Osteoblast (primary cell): ENCODE measurements around the gene ITSN1. TPM values are rescaled to one million over a fixed set of nuclear protein-coding genes. Genes with fewer than 3 reads are reported as not detected.

ENCODE experiments used
- DNase-seq: peaks from one replicate; pipeline ENCODE4 v3.0.0; 2011; ENCODE audit warnings: low spot score, mixed read lengths; ENCODE audit not compliant: insufficient read length; ENCODE audit errors: missing footprints
- H2AFZ ChIP-seq: 2 replicates; pipeline ENCODE4 v1.6.0; 2011; ENCODE audit warnings: mild to moderate bottlenecking, low read length
- H3K27ac ChIP-seq: 2 replicates; pipeline ENCODE4 v1.5.1; 2011; ENCODE audit warnings: mild to moderate bottlenecking, low read depth, low read length, moderate library complexity
- H3K27me3 ChIP-seq: 2 replicates; pipeline ENCODE4 v1.6.0; 2012; ENCODE audit warnings: mild to moderate bottlenecking, control low read depth, inconsistent platforms, low read length, moderate library complexity; ENCODE audit not compliant: insufficient read depth
- H3K36me3 ChIP-seq: 2 replicates; pipeline ENCODE4 v1.5.1; 2011; ENCODE audit warnings: mild to moderate bottlenecking, low read length, control low read depth, moderate library complexity; ENCODE audit not compliant: insufficient read depth
- H3K4me1 ChIP-seq: 2 replicates; pipeline ENCODE4 v1.5.1; 2011; ENCODE audit warnings: mild to moderate bottlenecking, low read length, control low read depth, moderate library complexity; ENCODE audit not compliant: insufficient read depth
- H3K4me2 ChIP-seq: 2 replicates; pipeline ENCODE4 v1.6.0; 2011; ENCODE audit warnings: mild to moderate bottlenecking, low read length; ENCODE audit not compliant: insufficient read depth
- H3K4me3 ChIP-seq: fragments of 200-600 bp; sonication (generic); 3 replicates; pipeline ENCODE4 v1.5.1; 2012; ENCODE audit warnings: mild to moderate bottlenecking, low read length, inconsistent platforms; ENCODE audit not compliant: insufficient read depth
- H3K79me2 ChIP-seq: 2 replicates; pipeline ENCODE4 v1.6.0; 2012; ENCODE audit warnings: mild to moderate bottlenecking, low read length, control low read depth, inconsistent platforms; ENCODE audit not compliant: insufficient read depth
- H3K9me3 ChIP-seq: 2 replicates; pipeline ENCODE4 v1.5.1; 2011; ENCODE audit warnings: low read depth, low read length, control low read depth
- H4K20me1 ChIP-seq: 2 replicates; pipeline ENCODE4 v1.6.0; 2012; ENCODE audit warnings: mild to moderate bottlenecking, low read length, control low read depth; ENCODE audit not compliant: insufficient read depth
- CTCF ChIP-seq: IDR thresholded peaks from 2 replicates; pipeline ENCODE4 v1.5.1; 2011; ENCODE audit warnings: mild to moderate bottlenecking, low read depth, low read length, moderate library complexity; ENCODE audit errors: extremely low read depth
- total RNA-seq: library from RNA; depleted of rRNA; stranded (reverse); fragments of >200 nt; gene quantifications from 2 replicates; pipeline ENCODE4 v1.2.3, GENCODE V29; 2012

ITSN1 gene
- total RNA-seq, 1 donor: 42.7 TPM

GRCh38 chr21:33802481-33802880, 160.2 kb downstream of the ITSN1 start:
- H3K9me3 ChIP-seq: no peaks in the 10 kb centered on the region
- no peak for DNase-seq
- H4K20me1 ChIP-seq: no peaks in the 10 kb centered on the region
- H3K27me3 ChIP-seq: no peaks in the 10 kb centered on the region
- no peak overlapping the region for H3K4me3 ChIP-seq
- H3K79me2 ChIP-seq: no peaks in the 10 kb centered on the region
- peaks cover 3% of the 10 kb centered on the region for H3K36me3 ChIP-seq
- H3K4me1 ChIP-seq: no peaks in the 10 kb centered on the region
- H2AFZ ChIP-seq: no peak overlapping the region
- no peak overlapping the region for H3K4me2 ChIP-seq
- H3K27ac ChIP-seq: no peak overlapping the region
- TF ChIP-seq CTCF: no peak

- H3K79me2 ChIP-seq: no peaks in the 10 kb centered on the region
- no peak overlapping the region for H3K27ac ChIP-seq
- no peaks in the 10 kb centered on the region for H3K27me3 ChIP-seq
- DNase-seq: no peak
- no peaks in the 10 kb centered on the region for H3K9me3 ChIP-seq
- H3K4me2 ChIP-seq: no peak overlapping the region
- no peak for TF ChIP-seq CTCF
- peaks cover 17% of the 10 kb centered on the region for H3K4me1 ChIP-seq
- no peak overlapping the region for H3K4me3 ChIP-seq
- peaks cover 3% of the 10 kb centered on the region for H3K36me3 ChIP-seq
- no peak overlapping the region for H2AFZ ChIP-seq
- no peaks in the 10 kb centered on the region for H4K20me1 ChIP-seq
Observed at GRCh38 chr21:33808715-33809367, 166.5 kb downstream of the ITSN1 start.

GRCh38 chr21:33810766-33811165, 168.5 kb downstream of the ITSN1 start:
- no peaks in the 10 kb centered on the region for H3K79me2 ChIP-seq
- no peak overlapping the region for H2AFZ ChIP-seq
- no peak for TF ChIP-seq CTCF
- peaks cover 16% of the 10 kb centered on the region for H3K36me3 ChIP-seq
- H4K20me1 ChIP-seq: no peaks in the 10 kb centered on the region
- H3K27ac ChIP-seq: no peak overlapping the region
- H3K9me3 ChIP-seq: no peaks in the 10 kb centered on the region
- no peak overlapping the region for H3K4me2 ChIP-seq
- H3K4me1 ChIP-seq: peaks cover 17% of the 10 kb centered on the region
- H3K27me3 ChIP-seq: no peaks in the 10 kb centered on the region
- no peak for DNase-seq
- no peak overlapping the region for H3K4me3 ChIP-seq

GRCh38 chr21:33811167-33812010, 169.1 kb downstream of the ITSN1 start:
- no peak for DNase-seq
- Histone ChIP-seq H3K9me3 (no peaks in the 10 kb centered on the region), H4K20me1 (no peaks in the 10 kb centered on the region), H2AFZ (no peak overlapping the region), H3K79me2 (no peaks in the 10 kb centered on the region), H3K4me3 (no peak overlapping the region), H3K27me3 (no peaks in the 10 kb centered on the region), H3K4me2 (no peak overlapping the region), H3K4me1 (peaks cover 17% of the 10 kb centered on the region), H3K27ac (peak overlapping the region; percentile 17), H3K36me3 (peaks cover 20% of the 10 kb centered on the region)
- no peak for TF ChIP-seq CTCF
